ENCODE measurements around the gene TECTB.

Gene TECTB

GRCh38 chr10:112275512-112276245, 7.5 kb upstream of the TECTB start:
- no peak for TF ChIP-seq CTCF (IDR thresholded peaks at IDR 0.05; ENCODE audit: insufficient read depth, low read length, missing control alignments)
- H3K4me3 ChIP-seq (ENCODE audit: low read depth, low read length): no peak overlapping the region
- no peak for DNase-seq (ENCODE audit: low read depth, low spot score)
- ChIA-PET CTCF (no interaction called here), POLR2A (no interaction called here)

GRCh38 chr10:112278871-112279270, 4.3 kb upstream of the TECTB start:
- no peak overlapping the region for H3K4me3 ChIP-seq (ENCODE audit: low read depth, low read length)
- DNase-seq (ENCODE audit: low read depth, low spot score): no peak
- TF ChIP-seq CTCF (IDR thresholded peaks at IDR 0.05; ENCODE audit: insufficient read depth, low read length, missing control alignments): no peak
- ChIA-PET POLR2A (interaction anchor here (0.6 kb wide), 1 partner anchor 168 kb away, joined by 3 read pairs; the partner anchor contains the start of genes VTI1A and ZDHHC6), CTCF (no interaction called here)

- H3K4me3 ChIP-seq (ENCODE audit: low read depth, low read length): no peak overlapping the region
- TF ChIP-seq CTCF (IDR thresholded peaks at IDR 0.05; ENCODE audit: insufficient read depth, low read length, missing control alignments): no peak
- DNase-seq (ENCODE audit: low read depth, low spot score): no peak
- POLR2A ChIA-PET: interaction anchor here (0.6 kb wide), 1 partner anchor 167 kb away, joined by 3 read pairs; the partner anchor contains the start of genes VTI1A and ZDHHC6
- CTCF ChIA-PET: no interaction called here
Measured at GRCh38 chr10:112279433-112279832, 3.8 kb upstream of the TECTB start.

GRCh38 chr10:112280205-112280921, 2.8 kb upstream of the TECTB start:
- no peak overlapping the region for H3K4me3 ChIP-seq (ENCODE audit: low read depth, low read length)
- ChIA-PET CTCF (no interaction called here), POLR2A (no interaction called here)
- no peak for TF ChIP-seq CTCF (IDR thresholded peaks at IDR 0.05; ENCODE audit: insufficient read depth, low read length, missing control alignments)
- no peak for DNase-seq (ENCODE audit: low read depth, low spot score)

GRCh38 chr10:112282086-112282485, 1.1 kb upstream of the TECTB start:
- TF ChIP-seq CTCF (IDR thresholded peaks at IDR 0.05; ENCODE audit: insufficient read depth, low read length, missing control alignments): no peak
- DNase-seq (ENCODE audit: low read depth, low spot score): no peak
- CTCF ChIA-PET: no interaction called here
- no peak overlapping the region for H3K4me3 ChIP-seq (ENCODE audit: low read depth, low read length)
- POLR2A ChIA-PET: no interaction called here
